ENCODE data around the gene GPR132. TPM values are rescaled to one million over a fixed set of nuclear protein-coding genes. Genes with fewer than 3 reads are reported as not detected.

GPR132 gene
- total and polyA plus RNA-seq, 9 of the 15 experiments (the other 6 are each of a cell fraction or from before 2014, with no cell fraction given) = 0.01 to 1.1 (median 0.25) TPM; not detected in 1

DNA sequence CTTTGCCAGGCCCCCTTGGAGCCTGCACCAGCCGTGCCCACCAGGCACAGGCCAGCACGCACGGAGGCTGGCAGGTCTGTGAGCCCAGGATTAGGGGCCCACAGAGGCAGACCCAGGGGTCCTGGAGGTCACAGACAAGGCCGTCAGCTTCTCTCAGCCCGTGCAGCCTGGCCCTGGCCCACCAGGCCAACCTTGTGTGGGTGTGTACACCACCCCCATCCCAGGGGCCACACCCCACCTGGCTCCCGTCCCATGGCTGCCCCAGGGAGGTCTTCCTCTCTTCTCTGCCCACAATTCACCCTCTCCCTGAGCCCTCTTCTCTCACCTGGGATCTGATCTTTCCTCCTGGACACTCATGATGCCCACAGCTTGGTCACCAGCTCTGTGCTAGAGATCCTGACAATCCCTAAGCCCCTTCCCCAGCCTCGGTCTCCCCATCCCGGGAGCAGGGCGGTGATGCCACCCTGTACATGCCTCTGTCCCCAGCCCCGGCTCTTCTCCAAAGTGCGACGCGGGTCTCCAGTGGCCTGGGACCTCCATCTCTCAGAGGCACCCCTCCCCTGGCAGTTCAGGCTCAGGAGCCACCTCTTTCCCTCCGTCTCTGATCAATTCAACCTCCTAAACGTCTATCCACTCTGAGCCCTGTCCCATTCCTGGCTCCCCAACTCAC is 31.1 kb upstream of the GPR132 start:
- no peak overlapping the region for H2AFZ ChIP-seq (ENCODE audit: low read depth, low read length)
- DNase-seq (ENCODE audit: extremely low read depth in 1 of 4, low spot score in 3 of 4) (no peak), FAIRE-seq (no peak), ATAC-seq (no peak)
- peaks cover 4% of the 10 kb centered on the region; the same call in 1 of the 2 replicates for H3K9me3 ChIP-seq (replicated peaks; ENCODE audit: control insufficient read depth, insufficient read depth, low read depth, low read length)
- no TSS peak for BruUV-seq (replicated peaks)
- no peak overlapping the region for H3K27ac ChIP-seq (ENCODE audit: extremely low read depth, low read depth, low read length)
- H3K79me2 ChIP-seq (ENCODE audit: control insufficient read depth, insufficient read depth, low read length) = no peaks in the 10 kb centered on the region
- ChIA-PET CTCF (ENCODE audit: low intra/inter-chr PET ratio) (no interaction called here), POLR2A (no interaction called here)
- peaks cover 17 to 41% of the 10 kb centered on the region in 2 experiments; a peak in 4 of 5 replicates for H3K27me3 ChIP-seq (ENCODE audit: control insufficient read depth in 2 of 2, insufficient read depth in 2 of 2, low read length in 2 of 2)
- WGBS (ENCODE audit: insufficient coverage, low coverage, missing lambda C conversion rate) = 0% methylated on average over 9 of the region's 15 CpGs
- no peaks in the 10 kb centered on the region for H3K36me3 ChIP-seq (ENCODE audit: control insufficient read depth, insufficient read depth, low read length)
- H4K20me1 ChIP-seq (replicated peaks; ENCODE audit: control insufficient read depth, insufficient read depth, low read length) = no peaks in the 10 kb centered on the region
- H3K9ac ChIP-seq (ENCODE audit: insufficient read depth in 1 of 2, low read depth in 2 of 2, low read length in 2 of 2) = no peak overlapping the region; a peak in 1 of 4 replicates
- H3K4me2 ChIP-seq (ENCODE audit: insufficient read depth, low read length) = no peak overlapping the region
- no peak overlapping the region for H3K4me3 ChIP-seq
- intact Hi-C loops (cut with micrococcal nuclease) (no loop called here), in situ Hi-C loops (cut with MboI) (loop anchor here (10.0 kb wide), 2 partner anchors 188 to 258 kb away; no protein-coding TSS in a partner anchor)
- H3K4me1 ChIP-seq (replicated peaks in 1 of 2; ENCODE audit: control insufficient read depth in 2 of 2, insufficient read depth in 2 of 2, low read length in 2 of 2) = peaks cover 0 to 37% of the 10 kb centered on the region in 2 experiments; a peak in 2 of 5 replicates
- no peaks in the 10 kb centered on the region for H3K9me1 ChIP-seq (ENCODE audit: control insufficient read depth, insufficient read depth, low read length)
- TF ChIP-seq PCBP2 (IDR thresholded peaks at IDR 0.05; ENCODE audit: low read depth, low read length, poor library complexity, severe bottlenecking) (no peak), MTA2 (IDR thresholded peaks at IDR 0.05; ENCODE audit: low read depth) (no peak), CHD4 (IDR thresholded peaks at IDR 0.05; ENCODE audit: insufficient read depth, insufficient replicate concordance, low read depth, low read length, poor library complexity, severe bottlenecking) (no peak), ATF1 (CRISPR knock-in tag; IDR thresholded peaks at IDR 0.05) (no peak), ATF1 (tag; IDR thresholded peaks at IDR 0.05) (no peak), MEF2A (IDR thresholded peaks at IDR 0.05; ENCODE audit: control insufficient read depth, low read depth, low read length) (no peak), ZNF583 (CRISPR knock-in tag; IDR thresholded peaks at IDR 0.05) (no peak), ZNF384 (IDR thresholded peaks at IDR 0.05; ENCODE audit: low read depth, low read length) (no peak)
- TF ChIP-seq, protein P1, sequence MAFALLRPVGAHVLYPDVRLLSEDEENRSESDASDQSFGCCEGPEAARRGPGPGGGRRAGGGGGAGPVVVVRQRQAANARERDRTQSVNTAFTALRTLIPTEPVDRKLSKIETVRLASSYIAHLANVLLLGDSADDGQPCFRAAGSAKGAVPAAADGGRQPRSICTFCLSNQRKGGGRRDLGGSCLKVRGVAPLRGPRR (CRISPR knock-in tag; IDR thresholded peaks at IDR 0.05) = no peak
- TF ChIP-seq, protein P2, sequence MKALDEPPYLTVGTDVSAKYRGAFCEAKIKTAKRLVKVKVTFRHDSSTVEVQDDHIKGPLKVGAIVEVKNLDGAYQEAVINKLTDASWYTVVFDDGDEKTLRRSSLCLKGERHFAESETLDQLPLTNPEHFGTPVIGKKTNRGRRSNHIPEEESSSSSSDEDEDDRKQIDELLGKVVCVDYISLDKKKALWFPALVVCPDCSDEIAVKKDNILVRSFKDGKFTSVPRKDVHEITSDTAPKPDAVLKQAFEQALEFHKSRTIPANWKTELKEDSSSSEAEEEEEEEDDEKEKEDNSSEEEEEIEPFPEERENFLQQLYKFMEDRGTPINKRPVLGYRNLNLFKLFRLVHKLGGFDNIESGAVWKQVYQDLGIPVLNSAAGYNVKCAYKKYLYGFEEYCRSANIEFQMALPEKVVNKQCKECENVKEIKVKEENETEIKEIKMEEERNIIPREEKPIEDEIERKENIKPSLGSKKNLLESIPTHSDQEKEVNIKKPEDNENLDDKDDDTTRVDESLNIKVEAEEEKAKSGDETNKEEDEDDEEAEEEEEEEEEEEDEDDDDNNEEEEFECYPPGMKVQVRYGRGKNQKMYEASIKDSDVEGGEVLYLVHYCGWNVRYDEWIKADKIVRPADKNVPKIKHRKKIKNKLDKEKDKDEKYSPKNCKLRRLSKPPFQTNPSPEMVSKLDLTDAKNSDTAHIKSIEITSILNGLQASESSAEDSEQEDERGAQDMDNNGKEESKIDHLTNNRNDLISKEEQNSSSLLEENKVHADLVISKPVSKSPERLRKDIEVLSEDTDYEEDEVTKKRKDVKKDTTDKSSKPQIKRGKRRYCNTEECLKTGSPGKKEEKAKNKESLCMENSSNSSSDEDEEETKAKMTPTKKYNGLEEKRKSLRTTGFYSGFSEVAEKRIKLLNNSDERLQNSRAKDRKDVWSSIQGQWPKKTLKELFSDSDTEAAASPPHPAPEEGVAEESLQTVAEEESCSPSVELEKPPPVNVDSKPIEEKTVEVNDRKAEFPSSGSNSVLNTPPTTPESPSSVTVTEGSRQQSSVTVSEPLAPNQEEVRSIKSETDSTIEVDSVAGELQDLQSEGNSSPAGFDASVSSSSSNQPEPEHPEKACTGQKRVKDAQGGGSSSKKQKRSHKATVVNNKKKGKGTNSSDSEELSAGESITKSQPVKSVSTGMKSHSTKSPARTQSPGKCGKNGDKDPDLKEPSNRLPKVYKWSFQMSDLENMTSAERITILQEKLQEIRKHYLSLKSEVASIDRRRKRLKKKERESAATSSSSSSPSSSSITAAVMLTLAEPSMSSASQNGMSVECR (CRISPR knock-in tag; IDR thresholded peaks at IDR 0.05) = no peak
- TF ChIP-seq, protein P3, sequence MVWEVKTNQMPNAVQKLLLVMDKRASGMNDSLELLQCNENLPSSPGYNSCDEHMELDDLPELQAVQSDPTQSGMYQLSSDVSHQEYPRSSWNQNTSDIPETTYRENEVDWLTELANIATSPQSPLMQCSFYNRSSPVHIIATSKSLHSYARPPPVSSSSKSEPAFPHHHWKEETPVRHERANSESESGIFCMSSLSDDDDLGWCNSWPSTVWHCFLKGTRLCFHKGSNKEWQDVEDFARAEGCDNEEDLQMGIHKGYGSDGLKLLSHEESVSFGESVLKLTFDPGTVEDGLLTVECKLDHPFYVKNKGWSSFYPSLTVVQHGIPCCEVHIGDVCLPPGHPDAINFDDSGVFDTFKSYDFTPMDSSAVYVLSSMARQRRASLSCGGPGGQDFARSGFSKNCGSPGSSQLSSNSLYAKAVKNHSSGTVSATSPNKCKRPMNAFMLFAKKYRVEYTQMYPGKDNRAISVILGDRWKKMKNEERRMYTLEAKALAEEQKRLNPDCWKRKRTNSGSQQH (CRISPR knock-in tag; IDR thresholded peaks at IDR 0.05) = no peak

Data from K562 (cell line).